Activated gamma-delta T cell (primary cell): ENCODE data around the gene DBF4B.
"Not testable (repeated sequence)": the region's sequence is repeated elsewhere in the genome, so short reads cannot be mapped to it uniquely, and the experiment has no call there.

Experiments
- DNase-seq: peaks from one replicate; lab custom pipeline; 2025; lab: John Stamatoyannopoulos, UW

Gene DBF4B

GRCh38 chr17:44733753-44734152 lies 25.3 kb downstream of the DBF4B start:
- no peak for DNase-seq

- DNase-seq, result no peak
Measured at GRCh38 chr17:44734272-44734671, 25.8 kb downstream of the DBF4B start.

GRCh38 chr17:44736551-44737240 lies 28.2 kb downstream of the DBF4B start:
- DNase-seq, result no peak

- DNase-seq, result no peak
Measured at GRCh38 chr17:44738214-44738906, 29.9 kb downstream of the DBF4B start.

GRCh38 chr17:44741316-44741715 lies 32.9 kb downstream of the DBF4B start:
- no peak for DNase-seq

- DNase-seq, result no peak
Measured at GRCh38 chr17:44745301-44745700, 36.8 kb downstream of the DBF4B start.

- not testable (repeated sequence) for DNase-seq
Measured at GRCh38 chr17:44745738-44746137, 37.3 kb downstream of the DBF4B start.

- DNase-seq, result no peak
Measured at GRCh38 chr17:44747566-44747965, 39.1 kb downstream of the DBF4B start.

GRCh38 chr17:44749076-44749979 lies 40.9 kb downstream of the DBF4B start:
- DNase-seq, result no peak

GRCh38 chr17:44749980-44750318 lies 41.5 kb downstream of the DBF4B start:
- no peak for DNase-seq

GRCh38 chr17:44751331-44751730 lies 42.9 kb downstream of the DBF4B start:
- DNase-seq, result no peak

- DNase-seq, result no peak
Measured at GRCh38 chr17:44751806-44752205, 43.3 kb downstream of the DBF4B start.

GRCh38 chr17:44752953-44753861 lies 44.7 kb downstream of the DBF4B start:
- no peak for DNase-seq

- DNase-seq, result no peak
Measured at GRCh38 chr17:44754276-44754675, 45.8 kb downstream of the DBF4B start.

- not testable (repeated sequence) for DNase-seq
Measured at GRCh38 chr17:44755180-44755579, 46.7 kb downstream of the DBF4B start.

GRCh38 chr17:44757045-44757917 lies 48.8 kb downstream of the DBF4B start:
- DNase-seq, result no peak

GRCh38 chr17:44757918-44758413 lies 49.5 kb downstream of the DBF4B start:
- no peak for DNase-seq

GRCh38 chr17:44758414-44759085 lies 50.1 kb downstream of the DBF4B start, which contains the start of gene ADAM11:
Gene ADAM11 (plus strand): TSS chr17:44758988. CDS start chr17:44759200, 212 bp downstream.
- DNase-seq, result no peak

GRCh38 chr17:44759086-44759915 lies 50.8 kb downstream of the DBF4B start:
- no peak for DNase-seq
